SK-N-MC (cell line): Measurements from ENCODE around the gene ACER1.

Source experiments
- DNase-seq: peaks from one replicate; pipeline ENCODE4 v3.0.0-alpha.2; 2011; ENCODE audit warnings: low read depth, low spot score
- H3K27ac ChIP-seq: fragments of 200-600 bp; sonication (generic); 2 replicates; pipeline ENCODE4 v1.5.1; 2016; ENCODE audit warnings: mixed run types
- H3K36me3 ChIP-seq: fragments of 200-600 bp; sonication (generic); 2 replicates; pipeline ENCODE4 v1.6.1; 2017; ENCODE audit warnings: antibody characterized with exemption, low read length, mixed read lengths; ENCODE audit not compliant: insufficient read depth
- H3K4me3 ChIP-seq: fragments of 200-600 bp; sonication (generic); 2 replicates; pipeline ENCODE4 v1.5.1; 2016
- H3K9ac ChIP-seq: fragments of 200-600 bp; sonication (generic); 2 replicates; pipeline ENCODE4 v1.8.0; 2017; ENCODE audit warnings: mixed run types, mixed read lengths; ENCODE audit not compliant: insufficient read length
- H3K9me3 ChIP-seq: fragments of 200-600 bp; sonication (generic); 2 replicates; pipeline ENCODE4 v1.6.1; 2017; ENCODE audit warnings: low read depth, mild to moderate bottlenecking, antibody characterized with exemption, low read length, moderate library complexity, mixed read lengths
- EZH2 ChIP-seq: fragments of 200-600 bp; sonication (generic); IDR thresholded peaks from one replicate; pipeline ENCODE4 v1.6.1; 2017; ENCODE audit warnings: antibody characterized with exemption
- FOXP2 ChIP-seq: optimal IDR thresholded peaks from 2 replicates; pipeline ENCODE3; 2011; ENCODE audit warnings: mild to moderate bottlenecking, moderate library complexity; ENCODE audit not compliant: insufficient read depth; ENCODE audit errors: extremely low read length, control extremely low read depth
- POLR2AphosphoS5 ChIP-seq: IDR thresholded peaks from 2 replicates; pipeline ENCODE4 v1.6.1; 2012; ENCODE audit warnings: mild to moderate bottlenecking, low read depth, low read length, borderline replicate concordance

Gene ACER1

DNA sequence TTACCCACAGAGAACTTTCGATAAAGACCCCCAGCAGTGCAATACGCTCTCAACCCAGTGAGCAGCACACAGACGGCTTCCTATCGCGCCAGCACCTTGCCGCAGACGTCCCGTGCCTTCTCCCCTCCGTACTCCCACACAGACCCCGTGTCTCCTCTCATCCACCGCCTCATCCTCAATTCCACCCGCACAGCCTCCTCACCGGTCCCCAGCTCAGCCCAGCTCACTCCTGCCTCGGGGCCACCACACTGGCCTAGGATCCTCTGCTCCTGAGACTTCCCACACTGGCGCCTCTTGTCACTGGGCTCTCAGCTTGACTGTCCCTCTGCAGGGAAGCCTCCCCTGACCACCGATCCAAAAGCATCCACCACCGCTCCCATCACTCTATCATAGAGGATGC lies 62.6 kb downstream of the ACER1 start:
- DNase-seq = no peak
- Histone ChIP-seq H3K27ac (no peak overlapping the region), H3K9me3 (no peaks in the 10 kb centered on the region), H3K36me3 (peaks cover 31% of the 10 kb centered on the region; the same call in 1 of the 2 replicates), H3K4me3 (no peak overlapping the region), H3K9ac (no peak overlapping the region)
- TF ChIP-seq POLR2AphosphoS5 (no peak), EZH2 (no peak)

DNA sequence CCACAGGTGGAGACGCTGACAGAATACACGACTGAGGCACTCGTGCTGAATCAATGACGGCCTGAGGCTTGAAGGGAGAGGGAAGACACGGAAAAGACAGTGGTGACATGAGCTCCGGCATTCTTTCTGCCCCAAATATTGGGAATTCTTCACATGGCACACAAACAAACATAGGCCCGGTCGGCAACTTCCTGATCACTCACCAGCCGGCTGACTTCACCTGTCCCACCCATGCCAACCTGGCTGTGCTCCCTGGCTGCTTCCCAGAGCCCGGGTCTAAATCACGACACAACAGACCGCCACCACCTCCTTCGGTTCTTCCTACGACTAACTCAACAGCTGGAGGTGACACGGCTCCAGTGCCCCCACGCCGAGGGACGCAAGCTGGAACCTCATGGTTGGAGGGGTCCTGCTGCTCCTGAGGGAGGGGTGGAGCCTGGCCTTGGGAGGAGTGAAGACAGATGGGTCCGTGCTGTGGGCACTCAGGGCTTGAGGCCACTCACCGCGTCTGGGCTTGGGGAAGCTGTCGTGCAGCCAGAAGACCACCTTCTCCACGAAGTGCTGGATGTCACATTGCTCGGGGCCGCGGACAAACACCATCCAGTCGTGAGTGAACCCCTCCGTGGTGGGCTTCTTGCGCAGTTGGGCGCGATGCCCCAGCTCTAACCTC lies 63.2 kb downstream of the ACER1 start:
- Histone ChIP-seq H3K9ac (no peak overlapping the region), H3K27ac (no peak overlapping the region), H3K4me3 (no peak overlapping the region), H3K9me3 (no peaks in the 10 kb centered on the region), H3K36me3 (peaks cover 31% of the 10 kb centered on the region; the same call in 1 of the 2 replicates)
- DNase-seq = no peak
- TF ChIP-seq EZH2 = no peak
- TF ChIP-seq FOXP2 = no peak
- no peak for TF ChIP-seq POLR2AphosphoS5

DNA sequence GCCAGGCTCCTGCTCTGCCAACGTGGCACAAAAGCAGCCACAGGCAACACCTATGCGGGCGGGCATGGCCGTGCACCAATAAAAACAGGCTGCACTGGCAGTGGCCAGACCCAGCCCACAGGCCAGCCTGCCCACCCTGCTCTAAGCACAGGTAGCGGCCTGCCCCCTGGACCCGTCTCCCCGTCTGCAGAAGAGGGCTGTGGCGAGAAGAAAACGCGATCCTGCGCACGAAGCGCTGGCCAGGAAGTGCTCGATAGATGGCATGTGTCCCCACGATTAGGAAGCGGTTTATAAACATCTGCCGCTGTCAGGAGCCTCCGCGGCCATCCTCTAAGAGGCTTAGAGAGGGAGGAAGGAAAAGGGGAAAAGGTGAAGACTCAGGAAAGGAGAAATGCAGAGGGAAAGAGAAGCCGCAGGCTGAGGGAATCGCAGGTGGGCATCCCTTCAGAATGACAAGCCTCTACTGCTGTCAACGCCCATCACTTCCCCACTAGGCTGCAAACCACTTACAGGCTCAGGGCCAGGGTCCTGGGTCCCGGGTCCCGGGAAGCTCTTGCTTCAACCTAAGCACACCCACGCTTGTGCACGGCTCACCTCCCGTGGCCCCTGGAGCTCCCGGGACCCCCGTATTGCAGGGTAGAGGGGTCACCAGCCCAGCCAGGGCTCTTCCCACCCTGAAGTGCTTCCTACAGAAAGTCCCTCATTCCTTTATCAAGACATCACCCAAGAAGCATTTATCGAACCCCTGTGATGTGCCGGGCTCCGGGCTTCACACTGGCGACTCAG lies 64.1 kb downstream of the ACER1 start:
- no peaks in the 10 kb centered on the region for H3K9me3 ChIP-seq
- peaks cover 34% of the 10 kb centered on the region for H3K36me3 ChIP-seq
- no peak overlapping the region for H3K4me3 ChIP-seq
- H3K9ac ChIP-seq = no peak overlapping the region
- H3K27ac ChIP-seq = no peak overlapping the region
- DNase-seq = no peak
- no peak for TF ChIP-seq FOXP2
- TF ChIP-seq POLR2AphosphoS5 = no peak
- no peak for TF ChIP-seq EZH2

DNA sequence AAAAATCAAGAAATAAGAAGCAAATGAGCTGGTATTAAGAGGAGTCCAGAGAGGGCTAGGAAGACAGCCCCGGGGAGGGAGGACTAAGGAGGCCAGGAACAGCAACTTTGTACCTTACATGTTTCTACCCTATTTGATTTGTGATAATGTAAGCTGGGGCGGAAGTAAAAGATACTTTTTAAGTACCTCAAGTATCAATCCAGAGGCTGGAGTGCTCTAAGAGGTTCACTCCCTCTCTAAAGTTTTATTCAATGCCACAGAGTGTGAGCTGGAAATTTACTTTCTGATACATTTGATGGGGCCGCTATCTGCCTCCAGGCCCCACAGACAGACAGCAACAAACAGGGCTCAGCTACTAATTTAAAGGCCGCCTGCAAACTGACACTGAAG lies 65.0 kb downstream of the ACER1 start:
- Histone ChIP-seq H3K27ac (no peak overlapping the region), H3K9ac (no peak overlapping the region), H3K4me3 (no peak overlapping the region), H3K9me3 (no peaks in the 10 kb centered on the region), H3K36me3 (peaks cover 39% of the 10 kb centered on the region)
- DNase-seq = no peak
- TF ChIP-seq EZH2 = no peak
- no peak for TF ChIP-seq FOXP2
- TF ChIP-seq POLR2AphosphoS5 = no peak

DNA sequence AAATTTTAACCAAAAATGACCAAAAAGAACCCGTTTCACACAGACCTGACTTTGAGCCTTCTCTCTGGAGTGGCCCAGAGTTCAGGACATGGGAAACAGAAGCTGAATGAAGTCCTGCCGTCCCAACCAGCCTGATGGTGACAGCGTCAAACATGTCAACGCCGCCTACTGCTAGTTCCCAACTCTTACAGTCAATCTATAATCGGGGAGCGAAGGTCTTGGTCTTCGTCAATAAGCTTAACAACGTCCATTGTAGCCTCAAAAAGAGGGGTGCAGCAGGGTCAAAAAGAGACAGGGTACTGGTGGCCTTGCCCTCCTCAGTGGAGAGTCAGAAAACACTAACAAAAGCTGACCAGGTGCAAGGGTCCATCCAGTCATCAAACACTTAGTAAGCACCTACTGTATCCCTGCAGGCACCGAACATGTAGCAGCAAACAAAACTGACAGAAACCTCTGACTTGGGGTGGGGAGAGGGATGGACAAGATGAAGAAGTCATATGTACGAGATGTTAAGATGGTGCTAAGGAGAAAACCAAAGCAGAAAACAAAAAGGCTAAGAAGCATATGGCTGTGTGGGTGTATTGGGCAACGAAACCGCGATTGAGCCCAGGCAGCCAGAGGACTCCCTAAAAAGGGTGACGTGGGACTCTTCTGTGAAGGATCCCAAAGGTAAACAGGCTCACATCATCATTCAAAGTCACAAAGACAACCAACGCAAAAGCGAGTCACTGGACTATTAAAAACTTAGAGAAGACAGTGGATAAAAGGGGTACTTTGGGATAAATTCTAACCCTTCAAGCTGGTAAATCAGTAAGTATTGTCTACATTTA lies 65.6 kb downstream of the ACER1 start:
- H3K9ac ChIP-seq = no peak overlapping the region
- H3K4me3 ChIP-seq = no peak overlapping the region
- TF ChIP-seq EZH2 (no peak), FOXP2 (no peak), POLR2AphosphoS5 (no peak)
- H3K9me3 ChIP-seq = no peaks in the 10 kb centered on the region
- DNase-seq = no peak
- peaks cover 42% of the 10 kb centered on the region for H3K36me3 ChIP-seq
- no peak overlapping the region for H3K27ac ChIP-seq

DNA sequence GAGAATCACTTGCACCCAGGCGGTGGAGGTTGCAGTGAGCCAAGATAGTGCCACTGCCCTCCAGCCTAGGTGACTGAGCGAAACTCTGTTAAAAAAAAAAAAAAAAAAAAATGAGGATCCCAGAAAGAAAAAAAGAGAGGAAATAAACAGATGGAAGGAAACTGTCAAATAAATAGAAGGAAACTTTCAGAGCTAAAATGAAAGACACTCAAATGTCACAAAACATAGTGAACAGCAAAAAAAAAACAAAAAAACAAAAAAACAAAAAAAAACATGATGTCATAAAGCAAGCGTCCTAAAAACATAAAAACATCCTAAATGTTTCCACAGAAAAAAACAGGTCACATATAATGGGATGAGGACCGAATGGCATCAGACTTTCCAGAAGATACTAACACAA lies 68.6 kb downstream of the ACER1 start:
- Histone ChIP-seq H3K36me3 (peaks cover 61% of the 10 kb centered on the region), H3K27ac (no peak overlapping the region), H3K4me3 (no peak overlapping the region), H3K9ac (peak overlapping the region; percentile 32), H3K9me3 (no peaks in the 10 kb centered on the region)
- no peak for DNase-seq
- TF ChIP-seq FOXP2 = no peak
- no peak for TF ChIP-seq POLR2AphosphoS5
- TF ChIP-seq EZH2 = no peak

DNA sequence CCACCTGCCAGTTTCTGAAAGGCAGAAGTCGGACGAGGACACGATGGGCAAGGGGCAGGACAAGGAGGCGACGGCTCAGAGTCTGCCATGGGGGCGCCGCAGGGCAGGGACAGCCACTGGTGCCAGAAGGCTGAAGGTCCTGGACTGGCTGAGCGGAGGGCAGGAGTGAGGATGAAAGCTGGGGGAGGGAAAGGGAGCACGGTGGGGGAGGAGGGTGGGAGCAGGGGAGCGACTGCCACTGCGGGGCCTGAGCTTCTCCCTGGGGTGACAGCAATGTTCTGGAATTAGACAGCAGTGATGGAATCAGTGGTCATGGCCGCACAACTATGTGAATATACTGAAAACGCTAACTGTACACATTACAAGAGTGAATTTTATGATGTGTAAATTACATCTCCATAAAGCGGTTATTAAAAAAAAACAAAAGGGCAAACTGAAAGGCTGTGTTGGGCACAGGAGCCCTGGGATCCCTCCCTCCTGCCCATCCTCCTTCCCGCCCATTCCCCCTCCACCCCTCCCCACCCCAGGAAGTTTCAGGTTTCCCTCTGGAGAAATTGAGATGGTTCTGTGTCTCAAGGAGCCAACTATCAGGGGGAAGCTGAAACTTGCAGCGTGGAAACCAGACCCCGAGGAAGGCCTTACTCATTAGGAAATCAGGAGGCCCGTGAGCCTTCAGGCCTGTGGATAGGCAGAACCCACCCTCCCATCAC lies 69.5 kb downstream of the ACER1 start:
- peak overlapping the region; percentile 32 for H3K9ac ChIP-seq
- H3K36me3 ChIP-seq = peaks cover 63% of the 10 kb centered on the region

More for the DNA sequence above, 69.5 kb downstream of the ACER1 start:
- no peak for TF ChIP-seq FOXP2
- TF ChIP-seq POLR2AphosphoS5 = no peak
- no peak for TF ChIP-seq EZH2
- Histone ChIP-seq H3K9me3 (no peaks in the 10 kb centered on the region), H3K4me3 (no peak overlapping the region), H3K27ac (peak overlapping the region; percentile 57; the same call in 1 of the 2 replicates)
- DNase-seq = no peak
